PC-3 (cell line): ENCODE measurements around the gene TSPAN9.

Experiments used
- CTCF ChIP-seq: fragments of 300-600 bp; sonication (generic); conservative IDR thresholded peaks from 2 replicates; pipeline ENCODE4 v1.5.1; 2017; ENCODE audit warnings: antibody characterized with exemption, low read depth, mild to moderate bottlenecking, low read length
- EZH2 ChIP-seq: fragments of 300-600 bp; sonication (generic); IDR thresholded peaks from one replicate; pipeline ENCODE4 v1.6.1; 2017; ENCODE audit warnings: antibody characterized with exemption, mild to moderate bottlenecking, low read length; ENCODE audit not compliant: unreplicated experiment

DNA sequence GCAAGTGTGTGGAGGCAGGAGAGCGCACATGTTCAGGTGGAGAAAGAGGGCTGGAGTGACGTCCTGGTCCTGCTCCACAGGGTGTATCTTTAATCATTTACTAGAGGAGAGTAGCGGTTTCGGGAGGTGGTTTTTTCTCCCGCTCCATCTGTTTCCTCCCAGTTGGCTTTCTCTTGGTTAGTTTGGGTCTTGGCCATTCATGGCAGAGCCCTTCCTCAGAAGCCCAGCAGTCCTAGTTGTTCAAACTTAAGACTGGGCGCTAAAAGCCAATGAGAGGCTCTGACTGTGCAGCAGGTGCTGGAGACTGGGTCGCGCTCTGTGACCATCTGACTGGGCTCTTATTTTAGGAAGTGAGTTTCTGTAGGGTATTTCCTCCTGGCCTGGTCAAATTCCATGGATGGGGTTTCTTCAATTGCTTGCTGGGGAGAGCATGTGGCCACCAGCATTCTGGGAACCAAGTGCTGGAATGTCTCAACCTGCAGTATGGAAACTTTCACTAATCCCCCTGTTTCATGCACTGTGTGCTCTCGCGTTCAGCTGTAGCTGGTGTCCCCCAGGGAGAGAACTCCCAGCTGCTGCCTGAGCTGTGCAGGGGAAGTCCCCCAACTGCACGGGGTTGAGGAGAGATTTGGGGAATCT, 27.4 kb upstream of the TSPAN9 start:
- no peak for TF ChIP-seq EZH2
- TF ChIP-seq CTCF = no peak
